Epithelial cell of proximal tubule (primary cell): ENCODE data around the gene NHSL2. TPM values are rescaled to one million over a fixed set of nuclear protein-coding genes. Genes with fewer than 3 reads are reported as not detected.

Experiments used
- DNase-seq: peaks from one replicate; pipeline ENCODE4 v3.0.0-alpha.2; 2011; ENCODE audit warnings: low read depth
- H3K4me3 ChIP-seq: 2 replicates; pipeline ENCODE4 v1.5.1; 2011; ENCODE audit warnings: low read depth, mild to moderate bottlenecking, low read length
- total RNA-seq: library from RNA; depleted of rRNA; stranded (reverse); fragments of >200 nt; gene quantifications from 2 replicates; pipeline ENCODE4 v1.2.3, GENCODE V29; 2015
- TF ChIP-seq, protein P1 (sequence below): conservative IDR thresholded peaks from 2 replicates; pipeline ENCODE4 v1.5.1; 2012; ENCODE audit warnings: low read depth, mild to moderate bottlenecking, low read length

The NHSL2 gene
- total RNA-seq, 1 donor from 2014 or later, result 1.0 TPM

- TF ChIP-seq, protein P1, sequence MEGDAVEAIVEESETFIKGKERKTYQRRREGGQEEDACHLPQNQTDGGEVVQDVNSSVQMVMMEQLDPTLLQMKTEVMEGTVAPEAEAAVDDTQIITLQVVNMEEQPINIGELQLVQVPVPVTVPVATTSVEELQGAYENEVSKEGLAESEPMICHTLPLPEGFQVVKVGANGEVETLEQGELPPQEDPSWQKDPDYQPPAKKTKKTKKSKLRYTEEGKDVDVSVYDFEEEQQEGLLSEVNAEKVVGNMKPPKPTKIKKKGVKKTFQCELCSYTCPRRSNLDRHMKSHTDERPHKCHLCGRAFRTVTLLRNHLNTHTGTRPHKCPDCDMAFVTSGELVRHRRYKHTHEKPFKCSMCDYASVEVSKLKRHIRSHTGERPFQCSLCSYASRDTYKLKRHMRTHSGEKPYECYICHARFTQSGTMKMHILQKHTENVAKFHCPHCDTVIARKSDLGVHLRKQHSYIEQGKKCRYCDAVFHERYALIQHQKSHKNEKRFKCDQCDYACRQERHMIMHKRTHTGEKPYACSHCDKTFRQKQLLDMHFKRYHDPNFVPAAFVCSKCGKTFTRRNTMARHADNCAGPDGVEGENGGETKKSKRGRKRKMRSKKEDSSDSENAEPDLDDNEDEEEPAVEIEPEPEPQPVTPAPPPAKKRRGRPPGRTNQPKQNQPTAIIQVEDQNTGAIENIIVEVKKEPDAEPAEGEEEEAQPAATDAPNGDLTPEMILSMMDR, result peak; percentile 13
- no peak overlapping the region for H3K4me3 ChIP-seq
Observed at GRCh38 chrX:72125331-72126047, 214.8 kb downstream of the NHSL2 start.

DNA sequence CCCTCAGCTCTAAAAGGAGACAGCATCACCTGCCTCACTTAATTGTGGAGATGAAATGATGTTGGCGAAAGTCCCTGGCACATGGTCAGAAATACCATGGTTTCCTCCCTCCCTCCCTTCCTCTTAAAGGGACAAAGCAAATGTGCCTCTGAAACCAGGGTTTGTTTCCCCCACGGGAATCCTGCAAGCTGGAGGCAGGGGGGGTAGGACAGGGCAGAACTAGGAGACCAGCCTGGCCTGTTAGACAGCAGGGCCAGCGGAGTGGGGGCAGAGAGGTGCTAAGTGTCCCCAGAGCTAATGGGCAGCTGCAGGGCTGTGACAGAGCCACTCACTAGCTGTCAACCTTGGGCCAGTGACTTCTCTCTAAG, 215.4 kb downstream of the NHSL2 start:
- DNase-seq, result no peak
- no peak overlapping the region for H3K4me3 ChIP-seq
- TF ChIP-seq, protein P1, result no peak

More at GRCh38 chrX:72125331-72126047, 214.8 kb downstream of the NHSL2 start:
- no peak for DNase-seq

GRCh38 chrX:72126539-72127140, 216.0 kb downstream of the NHSL2 start:
- TF ChIP-seq, protein P1, result peak; percentile 79
- DNase-seq, result no peak
- no peak overlapping the region for H3K4me3 ChIP-seq

DNA sequence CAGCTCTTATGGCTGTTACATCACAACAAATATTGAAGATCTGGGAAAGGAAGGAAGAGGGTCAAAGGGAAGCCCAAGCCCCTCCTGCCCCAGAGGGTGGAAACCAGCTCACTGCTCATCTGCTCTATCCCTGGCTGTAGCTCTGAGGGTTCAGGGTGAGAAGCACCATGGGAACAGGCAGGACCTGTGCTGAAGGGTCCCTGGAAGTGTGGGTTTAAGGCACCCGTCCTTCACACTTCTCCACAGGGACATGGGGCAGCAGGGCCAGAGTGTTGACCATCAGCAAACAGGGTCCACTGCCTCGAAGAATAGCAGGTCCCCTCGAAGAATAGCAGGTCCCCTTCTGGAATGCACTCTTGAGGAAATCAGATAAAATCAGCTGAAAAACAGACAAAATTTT, 216.7 kb downstream of the NHSL2 start:
- no peak overlapping the region for H3K4me3 ChIP-seq
- TF ChIP-seq, protein P1, result no peak
- no peak for DNase-seq

DNA sequence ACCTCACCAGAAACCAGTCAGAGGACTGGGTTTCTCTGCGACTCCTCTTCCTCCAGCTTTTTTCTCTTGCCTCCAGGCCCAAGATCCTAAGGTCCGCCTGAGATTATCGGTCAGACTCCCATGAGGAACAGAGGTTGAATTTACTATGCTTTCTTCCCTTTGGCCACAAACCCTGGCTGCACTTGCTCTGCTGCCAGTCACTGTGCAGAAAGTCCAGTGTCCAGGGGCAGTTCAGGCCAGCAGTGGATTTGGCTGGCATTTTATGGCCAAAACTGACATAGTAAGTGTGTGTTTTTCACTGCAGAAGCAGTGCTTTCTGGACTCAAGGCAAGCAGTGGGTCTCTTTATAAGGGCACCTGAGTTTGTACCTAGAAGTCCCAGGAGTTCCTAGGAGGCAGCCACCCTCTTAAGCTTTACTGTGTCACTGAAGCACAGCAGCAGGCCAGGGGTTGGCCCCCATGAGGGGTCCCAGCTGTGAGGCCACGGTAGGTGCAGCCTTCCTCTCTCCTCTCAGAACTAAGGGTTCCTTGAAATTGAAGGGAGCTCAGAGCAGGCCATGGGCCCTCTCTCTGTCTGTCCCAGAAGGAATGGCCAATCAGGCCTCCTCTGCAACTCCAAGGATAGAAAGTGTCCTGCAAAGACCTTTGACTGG, 217.7 kb downstream of the NHSL2 start:
- TF ChIP-seq, protein P1, result no peak
- no peak for DNase-seq
- H3K4me3 ChIP-seq, result no peak overlapping the region

DNA sequence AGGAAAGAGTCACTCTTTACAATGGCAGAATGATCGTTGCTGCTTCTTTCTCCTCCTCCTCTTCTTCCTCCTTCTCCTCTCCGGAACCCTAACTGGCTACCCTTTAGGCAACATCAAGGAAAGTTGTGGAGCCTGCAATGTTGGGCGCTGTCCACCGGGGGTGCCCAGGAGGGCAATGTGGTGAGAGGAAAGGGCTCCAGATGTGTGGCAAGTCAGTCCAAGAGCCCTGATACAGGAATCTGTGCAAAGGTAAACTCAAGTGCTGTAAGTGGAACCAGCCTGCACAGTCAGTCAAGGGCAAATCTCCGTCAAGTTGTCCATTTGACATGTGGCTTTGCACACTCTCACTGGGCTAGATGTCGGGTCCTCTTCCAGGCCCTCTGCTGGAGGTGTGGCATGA, 218.2 kb downstream of the NHSL2 start:
- no peak for DNase-seq
- H3K4me3 ChIP-seq, result no peak overlapping the region
- TF ChIP-seq, protein P1, result peak; percentile 44
